OCI-LY1 (cell line): ENCODE results near the gene SYNM.

ENCODE experiments used
- H2AFZ ChIP-seq: fragments of 200-600 bp; sonication (generic), shearing (Covaris generic); 2 replicates; pipeline ENCODE4 v1.6.0; 2014; ENCODE audit warnings: antibody characterized with exemption, mild to moderate bottlenecking, low read length
- H3F3A ChIP-seq: fragments of 200-600 bp; sonication (generic), shearing (Covaris generic); 2 replicates; pipeline ENCODE4 v1.6.0; 2014; ENCODE audit warnings: mild to moderate bottlenecking, antibody characterized with exemption, low read length, moderate library complexity; ENCODE audit not compliant: insufficient read depth
- H3K27ac ChIP-seq: fragments of 200-600 bp; sonication (generic); 2 replicates; pipeline ENCODE4 v1.5.1; 2014; ENCODE audit warnings: low read length, mixed run types, mild to moderate bottlenecking, low read depth; ENCODE audit not compliant: poor library complexity, severe bottlenecking
- H3K27me3 ChIP-seq: fragments of 200-600 bp; sonication (generic); 2 replicates; pipeline ENCODE4 v1.6.0; 2014; ENCODE audit warnings: antibody characterized with exemption, mild to moderate bottlenecking, low read length, moderate library complexity; ENCODE audit not compliant: insufficient read depth
- H3K36me3 ChIP-seq: fragments of 200-600 bp; sonication (generic); 2 replicates; pipeline ENCODE4 v1.6.1; 2014; ENCODE audit warnings: mild to moderate bottlenecking, antibody characterized with exemption, low read length, moderate library complexity, mixed read lengths; ENCODE audit not compliant: insufficient read depth
- H3K4me1 ChIP-seq: fragments of 200-600 bp; sonication (generic); 2 replicates; pipeline ENCODE4 v1.5.1; 2014; ENCODE audit warnings: mild to moderate bottlenecking, low read length, moderate library complexity; ENCODE audit not compliant: insufficient read depth, severe bottlenecking
- H3K4me2 ChIP-seq: fragments of 200-600 bp; sonication (generic), shearing (Covaris generic); 2 replicates; pipeline ENCODE4 v1.6.1; 2014; ENCODE audit warnings: low read length
- H3K4me3 ChIP-seq: fragments of 200-600 bp; sonication (generic); 2 replicates; pipeline ENCODE4 v1.5.1; 2014; ENCODE audit warnings: low read length, low read depth, mild to moderate bottlenecking, mixed read lengths; ENCODE audit not compliant: poor library complexity, severe bottlenecking
- H3K79me2 ChIP-seq: fragments of 200-600 bp; shearing (Covaris generic); 2 replicates; pipeline ENCODE4 v1.6.1; 2016; ENCODE audit warnings: mixed run types, low read length, mixed read lengths; ENCODE audit not compliant: insufficient read depth
- H3K9ac ChIP-seq: fragments of 200-600 bp; sonication (generic), shearing (Covaris generic); 2 replicates; pipeline ENCODE4 v1.6.1; 2014; ENCODE audit warnings: mild to moderate bottlenecking, low read length, mixed read lengths
- H3K9me2 ChIP-seq: fragments of 200-600 bp; sonication (generic), shearing (Covaris generic); 2 replicates; pipeline ENCODE4 v1.6.1; 2014; ENCODE audit warnings: low read depth, mild to moderate bottlenecking, low read length, mixed read lengths
- H3K9me3 ChIP-seq: fragments of 200-600 bp; shearing (Covaris generic); 2 replicates; pipeline ENCODE4 v1.6.1; 2014; ENCODE audit warnings: low read length, mixed read lengths
- H4K20me1 ChIP-seq: fragments of 200-600 bp; sonication (generic), shearing (Covaris generic); 2 replicates; pipeline ENCODE4 v1.6.0; 2016; ENCODE audit warnings: mild to moderate bottlenecking, low read length; ENCODE audit not compliant: insufficient read depth
- CTCF ChIP-seq: fragments of 200-600 bp; sonication (generic), shearing (Covaris generic); IDR thresholded peaks from 2 replicates; pipeline ENCODE4 v1.5.1; 2017; ENCODE audit warnings: mild to moderate bottlenecking, antibody characterized with exemption, low read length, moderate library complexity, mixed read lengths
- EZH2 ChIP-seq: fragments of 200-600 bp; sonication (generic), shearing (Covaris generic); IDR thresholded peaks from 2 replicates; pipeline ENCODE4 v1.8.0; 2017; ENCODE audit warnings: borderline replicate concordance, mixed run types, mild to moderate bottlenecking, antibody characterized with exemption, low read length, moderate library complexity, mixed read lengths

Gene SYNM

GRCh38 chr15:99139276-99139675 lies 34.4 kb downstream of the SYNM start:
- Histone ChIP-seq H3K9me2 (no peaks in the 10 kb centered on the region), H3K9me3 (no peaks in the 10 kb centered on the region), H3K9ac (no peak overlapping the region), H3K36me3 (no peaks in the 10 kb centered on the region), H4K20me1 (no peaks in the 10 kb centered on the region), H2AFZ (no peak overlapping the region), H3K4me2 (no peak overlapping the region), H3K4me1 (no peaks in the 10 kb centered on the region), H3K4me3 (no peak overlapping the region), H3K27ac (no peak overlapping the region), H3F3A (no peaks in the 10 kb centered on the region), H3K27me3 (no peaks in the 10 kb centered on the region; the same call in none of the 2 replicates), H3K79me2 (no peaks in the 10 kb centered on the region)
- no peak for TF ChIP-seq CTCF

GRCh38 chr15:99140590-99140989 lies 35.7 kb downstream of the SYNM start:
- no peak overlapping the region for H3K9ac ChIP-seq
- H3K27me3 ChIP-seq = no peaks in the 10 kb centered on the region; the same call in none of the 2 replicates
- H3K4me3 ChIP-seq = no peak overlapping the region
- TF ChIP-seq CTCF (no peak), EZH2 (no peak)
- no peaks in the 10 kb centered on the region for H3K4me1 ChIP-seq
- H3K27ac ChIP-seq = no peak overlapping the region
- no peak overlapping the region for H2AFZ ChIP-seq
- H3K4me2 ChIP-seq = no peak overlapping the region
- no peaks in the 10 kb centered on the region for H3K79me2 ChIP-seq
- no peaks in the 10 kb centered on the region for H3F3A ChIP-seq
- no peaks in the 10 kb centered on the region for H4K20me1 ChIP-seq
- no peaks in the 10 kb centered on the region for H3K36me3 ChIP-seq
- no peaks in the 10 kb centered on the region for H3K9me3 ChIP-seq
- H3K9me2 ChIP-seq = no peaks in the 10 kb centered on the region

DNA sequence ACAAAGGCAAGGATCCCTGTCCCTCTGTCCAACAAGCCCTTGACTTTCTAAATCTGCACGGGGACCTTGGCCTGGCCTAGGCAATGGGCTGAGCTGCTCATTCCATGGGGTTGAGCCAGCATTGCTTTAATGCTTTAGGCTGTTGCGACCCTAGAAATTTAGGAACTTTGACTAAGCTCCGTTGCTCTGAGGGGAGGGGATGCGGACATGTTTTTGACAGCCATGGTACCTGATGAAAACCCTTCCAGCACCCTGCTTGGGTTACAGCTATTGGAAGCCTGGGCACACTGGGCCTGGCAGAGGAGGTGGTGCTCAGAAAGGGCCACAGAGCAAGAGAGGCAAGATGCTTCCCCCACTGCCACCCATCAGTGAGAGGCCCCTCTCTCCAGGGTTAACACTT lies 37.1 kb downstream of the SYNM start:
- TF ChIP-seq EZH2 (no peak), CTCF (no peak)
- H3K4me3 ChIP-seq = no peak overlapping the region
- H3K27me3 ChIP-seq = no peaks in the 10 kb centered on the region; the same call in none of the 2 replicates
- H3K79me2 ChIP-seq = no peaks in the 10 kb centered on the region
- H3K9me2 ChIP-seq = no peaks in the 10 kb centered on the region
- H3K9me3 ChIP-seq = no peaks in the 10 kb centered on the region
- H3K4me1 ChIP-seq = no peaks in the 10 kb centered on the region
- no peak overlapping the region for H2AFZ ChIP-seq
- H3K4me2 ChIP-seq = no peak overlapping the region
- no peaks in the 10 kb centered on the region for H3F3A ChIP-seq
- H3K27ac ChIP-seq = no peak overlapping the region
- no peaks in the 10 kb centered on the region for H3K36me3 ChIP-seq
- H3K9ac ChIP-seq = no peak overlapping the region
- no peaks in the 10 kb centered on the region for H4K20me1 ChIP-seq
